Measurements from ENCODE around the gene CFD.

The CFD gene

DNA sequence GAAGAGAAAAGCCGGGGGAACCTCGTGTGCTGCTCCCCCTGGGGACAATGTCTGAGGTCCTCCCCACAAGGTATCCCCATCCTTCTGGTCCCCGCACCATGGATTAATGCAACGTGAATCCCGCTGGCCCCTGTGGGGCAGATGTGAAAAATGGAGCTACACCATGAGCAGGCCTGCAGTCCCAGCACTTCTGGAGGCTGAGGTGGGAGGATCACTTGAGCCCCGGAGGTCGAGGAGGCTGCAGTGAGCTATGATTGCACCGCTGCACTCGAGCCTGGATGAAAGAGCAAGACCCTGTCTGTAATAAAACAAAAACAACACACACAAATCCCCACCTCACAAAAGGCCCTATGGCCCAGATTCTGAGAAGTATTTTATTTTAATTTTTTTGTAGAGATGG is 1.2 kb upstream of the CFD start:
- no peak for DNase-seq (ENCODE audit: low read depth)
- H3K4me3 ChIP-seq (ENCODE audit: low read length): no peak overlapping the region
- TF ChIP-seq CTCF (conservative IDR thresholded peaks at IDR 0.05; ENCODE audit: low read length): no peak

- no peak for TF ChIP-seq CTCF (conservative IDR thresholded peaks at IDR 0.05; ENCODE audit: low read length)
- DNase-seq (ENCODE audit: low read depth): no peak
- no peak overlapping the region for H3K4me3 ChIP-seq (ENCODE audit: low read length)
Observed at GRCh38 chr19:861141-861755, 1.8 kb downstream of the CFD start.

- H3K4me3 ChIP-seq (ENCODE audit: low read length): no peak overlapping the region
Observed at GRCh38 chr19:861756-862580, 2.5 kb downstream of the CFD start.

DNA sequence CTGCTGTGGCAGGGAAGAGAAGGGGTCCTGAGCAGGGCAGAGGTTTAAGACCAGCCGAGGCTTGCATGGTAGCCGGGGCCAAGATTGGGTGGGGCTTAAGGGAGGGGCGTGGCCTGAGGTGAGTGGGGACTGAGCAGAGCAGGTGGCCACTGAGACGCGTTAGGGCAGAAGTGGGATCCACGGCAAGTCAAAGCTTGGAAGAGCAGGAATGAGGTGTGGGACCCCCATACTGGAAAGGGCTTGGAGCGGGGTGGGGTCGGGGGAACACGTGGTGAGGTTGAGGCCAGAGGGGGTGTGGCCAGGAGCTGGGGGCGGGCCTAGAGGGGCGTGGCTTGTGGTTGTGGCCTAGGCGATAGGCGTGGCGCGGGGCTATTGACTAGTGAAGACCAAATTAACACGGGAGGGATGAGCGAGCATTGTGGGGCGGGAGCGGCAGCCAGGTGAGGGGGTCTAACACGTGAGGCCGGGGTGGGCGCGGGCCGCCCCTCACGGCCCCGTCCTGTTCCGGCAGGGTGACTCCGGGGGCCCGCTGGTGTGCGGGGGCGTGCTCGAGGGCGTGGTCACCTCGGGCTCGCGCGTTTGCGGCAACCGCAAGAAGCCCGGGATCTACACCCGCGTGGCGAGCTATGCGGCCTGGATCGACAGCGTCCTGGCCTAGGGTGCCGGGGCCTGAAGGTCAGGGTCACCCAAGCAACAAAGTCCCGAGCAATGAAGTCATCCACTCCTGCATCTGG is 3.3 kb downstream of the CFD start:
- no peak for DNase-seq (ENCODE audit: low read depth)
- no peak for TF ChIP-seq CTCF (conservative IDR thresholded peaks at IDR 0.05; ENCODE audit: low read length)
- H3K4me3 ChIP-seq (ENCODE audit: low read length): no peak overlapping the region

More at GRCh38 chr19:861756-862580, 2.5 kb downstream of the CFD start:
- TF ChIP-seq CTCF (conservative IDR thresholded peaks at IDR 0.05; ENCODE audit: low read length): no peak
- no peak for DNase-seq (ENCODE audit: low read depth)

DNA sequence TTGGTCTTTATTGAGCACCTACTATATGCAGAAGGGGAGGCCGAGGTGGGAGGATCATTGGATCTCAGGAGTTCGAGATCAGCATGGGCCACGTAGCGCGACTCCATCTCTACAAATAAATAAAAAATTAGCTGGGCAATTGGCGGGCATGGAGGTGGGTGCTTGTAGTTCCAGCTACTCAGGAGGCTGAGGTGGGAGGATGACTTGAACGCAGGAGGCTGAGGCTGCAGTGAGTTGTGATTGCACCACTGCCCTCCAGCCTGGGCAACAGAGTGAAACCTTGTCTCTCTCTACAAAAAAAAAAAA is 3.8 kb downstream of the CFD start:
- no peak overlapping the region for H3K4me3 ChIP-seq (ENCODE audit: low read length)
- DNase-seq (ENCODE audit: low read depth): no peak
- no peak for TF ChIP-seq CTCF (conservative IDR thresholded peaks at IDR 0.05; ENCODE audit: low read length)

DNA sequence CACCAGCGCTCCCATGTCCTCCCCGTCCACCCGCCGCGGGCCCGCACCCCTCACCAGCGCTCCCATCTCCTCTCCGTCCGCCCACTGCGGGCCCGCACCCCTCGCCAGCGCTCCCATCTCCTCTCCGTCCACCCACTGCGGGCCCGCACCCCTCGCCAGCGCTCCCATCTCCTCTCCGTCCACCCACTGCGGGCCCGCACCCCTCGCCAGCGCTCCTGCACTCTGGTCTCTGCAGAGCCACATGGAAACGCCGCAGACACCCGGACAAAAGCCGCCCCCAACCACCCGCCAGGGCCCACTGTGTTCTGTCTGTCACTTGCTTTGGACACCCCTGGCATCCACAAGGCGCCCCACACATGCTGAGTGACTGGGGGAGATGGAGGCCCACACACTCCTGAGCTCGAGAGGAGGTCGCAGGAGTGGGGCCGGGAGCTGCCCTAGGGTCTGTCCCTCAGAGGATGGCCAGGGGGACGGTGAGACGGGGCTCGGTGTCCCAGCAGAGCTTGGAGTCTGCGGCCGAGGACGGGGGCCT is 7.4 kb downstream of the CFD start:
- DNase-seq (ENCODE audit: low read depth): no peak

More for the DNA sequence above, 7.4 kb downstream of the CFD start:
- TF ChIP-seq CTCF (conservative IDR thresholded peaks at IDR 0.05; ENCODE audit: low read length): no peak
- H3K4me3 ChIP-seq (ENCODE audit: low read length): no peak overlapping the region
